Measurements from ENCODE around the gene CD200R1L.

CD200R1L gene

DNA sequence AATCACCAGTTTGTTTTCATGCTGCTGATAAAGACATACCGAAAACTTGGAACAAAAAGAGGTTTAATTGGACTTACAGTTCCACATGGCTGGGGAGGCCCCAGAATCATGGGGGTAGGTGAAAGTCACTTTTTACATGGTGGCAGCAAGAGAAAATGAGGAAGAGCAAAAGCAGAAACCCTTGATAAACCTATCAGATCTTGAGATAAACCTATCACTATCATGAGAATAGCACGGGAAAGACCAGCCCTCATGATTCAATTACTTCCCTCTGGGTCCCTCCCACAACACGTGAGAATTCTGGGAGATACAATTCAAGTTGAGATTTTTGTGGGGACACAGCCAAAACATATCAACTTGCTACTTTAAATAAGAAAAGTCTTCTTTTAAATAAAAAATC, 28.9 kb downstream of the CD200R1L start:
- DNase-seq = no peak

DNA sequence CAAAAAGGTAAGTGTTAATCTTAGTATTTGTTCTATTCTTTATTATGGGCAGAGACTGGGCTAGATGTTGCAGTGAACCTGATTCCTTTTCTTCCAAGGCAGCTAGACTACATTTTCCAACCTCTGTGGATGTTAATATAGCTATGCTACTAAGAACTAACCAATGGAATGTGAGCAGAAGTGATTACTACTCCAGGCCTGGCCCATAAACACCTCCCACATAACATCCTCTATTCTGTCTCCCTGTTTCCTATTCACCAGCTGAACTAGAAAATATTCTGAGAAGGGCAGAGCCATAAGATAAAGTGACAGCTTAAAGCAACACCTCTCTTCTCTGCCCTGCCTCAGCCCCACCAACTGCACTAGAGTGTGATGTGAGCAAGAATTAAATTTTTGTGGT, 29.4 kb downstream of the CD200R1L start:
- no peak for DNase-seq

DNA sequence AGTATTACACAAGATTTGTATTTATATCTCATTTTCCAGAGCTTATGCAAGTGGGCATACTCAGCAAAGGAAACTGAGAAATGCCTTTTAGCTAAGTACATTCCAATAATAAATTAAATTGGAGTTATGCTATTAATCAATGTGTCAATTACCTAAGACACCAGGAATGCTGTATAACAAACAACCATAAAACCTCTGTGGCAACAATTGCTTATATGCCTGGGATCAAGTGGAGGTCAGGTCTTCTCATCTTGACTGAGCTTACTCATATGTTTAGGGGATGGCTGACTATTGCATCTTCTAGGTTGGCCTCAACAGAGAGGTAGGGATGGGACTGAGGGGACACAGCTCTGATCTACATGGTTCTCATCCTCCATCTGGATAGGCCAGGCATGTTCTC, 30.7 kb downstream of the CD200R1L start:
- DNase-seq = no peak

DNA sequence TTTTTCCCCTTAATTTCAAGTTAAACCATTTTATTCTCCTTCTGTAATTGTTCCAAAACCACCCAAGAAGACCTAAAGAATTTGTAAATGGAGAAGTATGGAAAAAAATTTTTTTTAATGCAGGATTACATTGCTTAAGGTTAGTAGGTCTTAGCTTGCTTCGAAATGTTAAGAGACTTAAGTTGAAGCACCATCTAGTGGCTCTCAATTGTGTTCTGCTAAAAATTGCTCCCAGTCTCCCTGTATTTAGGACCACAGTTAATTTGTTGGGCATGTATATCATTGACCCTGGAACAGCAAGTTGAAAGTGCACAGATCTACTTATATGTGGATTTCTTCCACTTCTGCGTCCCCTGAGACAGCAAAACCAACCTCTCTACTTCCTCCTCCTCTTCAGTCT, 32.4 kb downstream of the CD200R1L start:
- DNase-seq = no peak

DNA sequence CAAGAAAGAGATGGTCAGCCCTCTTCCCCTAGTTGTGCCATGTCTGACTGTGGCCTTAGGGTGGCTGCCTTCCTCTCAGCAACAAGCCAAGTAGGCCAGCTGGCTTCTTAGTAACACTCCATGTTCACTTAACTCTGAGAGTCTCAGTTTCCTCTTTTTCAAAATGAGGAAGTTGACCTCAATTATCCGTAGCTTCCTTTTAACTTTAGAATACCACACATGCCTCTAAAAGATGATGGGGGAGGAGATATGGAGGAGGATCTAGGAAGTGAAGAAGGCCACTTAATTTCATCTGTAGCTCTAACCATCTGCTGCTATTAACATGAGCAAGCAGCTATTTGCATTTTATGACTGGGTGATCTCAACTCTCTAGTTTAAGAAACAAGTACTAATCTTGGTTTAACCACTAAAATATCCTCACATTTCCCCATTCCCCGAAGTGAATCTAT, 32.9 kb downstream of the CD200R1L start:
- DNase-seq = no peak

DNA sequence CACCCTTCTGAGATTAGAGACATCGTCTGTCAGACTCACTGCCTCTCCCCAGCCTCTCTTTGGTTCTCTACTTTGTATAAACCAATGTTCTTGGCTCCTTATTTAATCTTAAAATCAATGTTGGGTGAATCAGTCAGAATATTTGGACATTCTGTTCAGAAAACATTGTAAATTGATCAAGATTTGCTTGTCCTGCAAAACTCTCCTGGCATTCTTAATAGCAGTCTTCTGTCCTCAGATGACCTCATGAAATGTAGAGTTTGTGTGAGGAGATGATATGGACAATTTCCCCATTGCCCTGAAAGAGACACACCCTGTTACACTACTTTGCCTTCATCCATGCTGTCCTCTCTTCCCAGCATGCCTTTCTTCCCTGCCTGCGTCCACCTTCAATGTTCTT, 33.6 kb downstream of the CD200R1L start:
- no peak for DNase-seq

DNA sequence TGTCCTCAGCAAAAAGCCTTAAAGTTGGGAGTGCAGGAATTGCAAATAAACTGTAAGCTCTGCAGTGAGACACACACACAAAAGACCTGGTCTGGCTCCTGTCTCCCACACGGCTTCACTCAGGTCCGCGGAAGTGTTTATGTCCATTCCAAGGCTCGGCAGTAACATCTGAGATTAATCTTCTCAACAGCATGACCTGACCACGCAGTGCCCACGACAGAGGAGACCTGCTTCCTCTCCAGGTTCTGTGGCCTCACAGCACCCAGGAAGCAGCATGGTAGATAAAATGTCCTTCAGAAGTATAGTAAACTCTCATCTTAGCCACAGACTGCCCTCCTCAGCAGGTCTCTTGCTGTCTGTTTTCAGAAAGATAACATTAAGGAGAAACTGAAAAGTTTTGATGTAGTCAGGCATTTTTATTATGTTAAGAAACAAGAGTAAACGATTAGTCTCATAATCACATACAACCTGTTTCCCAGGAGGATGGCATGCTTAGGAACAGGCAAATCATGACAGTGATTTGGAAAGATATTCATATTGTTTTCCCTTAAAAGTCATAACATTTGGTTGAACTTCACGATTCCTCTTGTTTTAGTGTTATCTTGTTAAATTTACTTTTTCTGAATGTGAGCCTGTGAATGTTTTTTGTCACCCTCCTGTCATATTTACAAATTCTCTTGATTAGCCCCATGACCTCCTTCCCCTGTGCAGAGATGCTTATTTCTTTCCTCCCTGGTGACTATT, 34.6 kb downstream of the CD200R1L start:
- no peak for DNase-seq

DNA sequence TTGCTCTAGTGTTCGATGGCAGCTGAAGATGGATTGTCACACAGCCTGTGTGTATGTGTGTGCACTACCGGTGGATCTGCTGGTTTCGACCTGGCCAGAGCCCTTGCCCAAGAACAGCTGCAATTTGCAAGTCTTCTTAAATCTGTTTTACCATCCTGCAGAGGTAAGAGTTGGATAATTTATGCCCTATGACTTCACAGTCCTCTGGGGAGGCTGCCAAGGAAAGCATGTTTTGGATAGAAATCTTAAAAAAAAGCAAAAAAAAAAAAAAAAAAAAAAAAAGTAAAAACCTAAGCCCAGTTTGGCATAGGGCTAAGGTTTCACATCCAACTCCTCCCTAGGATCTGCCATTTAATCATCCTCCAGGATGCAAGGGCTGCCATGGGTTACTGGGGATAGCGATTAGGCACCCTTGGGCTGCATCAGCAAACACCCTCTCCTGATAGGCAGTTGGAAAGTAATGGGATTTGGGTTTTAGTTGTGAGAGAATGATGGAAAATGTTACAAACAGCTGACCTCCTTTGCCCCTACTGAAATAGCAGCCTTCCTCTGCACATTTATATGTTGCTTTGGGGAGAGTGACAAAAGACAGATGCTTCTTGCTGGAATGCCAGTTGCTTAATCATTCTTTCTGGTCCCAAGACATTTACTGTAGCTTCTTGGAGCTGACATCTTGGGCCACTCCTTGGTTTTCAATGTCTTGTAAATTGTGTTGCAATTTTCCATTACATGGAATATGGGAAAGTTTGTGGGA, 35.4 kb downstream of the CD200R1L start:
- DNase-seq = no peak

DNA sequence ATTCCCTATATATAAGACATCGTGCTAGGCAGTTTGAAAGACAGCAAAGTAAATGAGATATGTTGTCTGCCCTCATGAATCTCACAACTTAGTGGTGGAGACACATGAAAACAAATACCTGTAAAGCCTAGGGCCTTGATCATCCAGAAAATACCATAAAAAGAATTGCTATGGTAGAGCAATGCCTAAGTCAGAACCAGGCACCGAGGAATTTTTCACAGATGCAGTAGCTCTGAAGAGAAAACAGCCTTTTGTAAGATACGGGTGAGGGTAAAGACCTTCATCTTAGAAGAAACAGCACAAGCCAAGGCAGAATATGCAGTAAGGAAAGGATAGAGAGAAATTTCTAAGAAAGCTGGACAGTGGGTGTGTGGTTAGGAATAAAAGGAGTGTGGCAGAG, 36.1 kb downstream of the CD200R1L start:
- DNase-seq = no peak

DNA sequence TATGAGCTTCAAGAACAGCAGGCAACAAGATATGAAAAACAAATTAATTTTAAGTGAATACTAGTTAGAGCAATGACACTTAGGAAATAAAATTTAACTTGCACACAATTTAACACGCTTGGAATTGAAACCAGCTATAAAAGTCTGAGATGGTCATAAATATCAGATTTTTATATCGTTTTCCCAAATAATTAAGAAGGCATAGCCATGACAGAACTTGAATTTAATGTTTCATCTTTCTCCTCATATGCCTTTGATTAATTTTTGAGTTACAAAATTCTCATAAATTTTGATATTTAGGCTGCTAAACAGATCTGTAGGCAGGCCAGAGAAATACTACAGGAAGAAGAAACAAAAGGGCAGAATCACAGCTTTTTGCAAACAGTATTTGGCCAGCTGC, 38.5 kb downstream of the CD200R1L start:
- no peak for DNase-seq

DNA sequence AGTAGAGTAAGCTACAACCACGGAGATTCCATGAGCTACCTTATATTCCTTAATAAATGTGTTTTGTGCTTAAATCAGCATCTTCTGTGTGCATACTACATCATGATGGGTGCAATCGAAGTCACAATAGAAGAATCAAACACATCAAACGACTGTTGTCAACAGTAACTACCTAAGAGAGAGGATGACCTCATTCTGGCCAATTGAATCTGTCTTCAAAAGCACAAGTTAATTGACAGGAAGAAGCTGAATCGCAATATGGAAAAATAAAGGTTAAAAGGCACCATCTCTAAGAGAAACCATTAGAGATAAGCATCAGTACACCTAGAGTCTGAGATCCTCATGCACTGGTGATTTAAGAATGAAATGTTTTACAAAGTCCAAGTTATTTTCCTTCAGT, 39.0 kb downstream of the CD200R1L start:
- no peak for DNase-seq

DNA sequence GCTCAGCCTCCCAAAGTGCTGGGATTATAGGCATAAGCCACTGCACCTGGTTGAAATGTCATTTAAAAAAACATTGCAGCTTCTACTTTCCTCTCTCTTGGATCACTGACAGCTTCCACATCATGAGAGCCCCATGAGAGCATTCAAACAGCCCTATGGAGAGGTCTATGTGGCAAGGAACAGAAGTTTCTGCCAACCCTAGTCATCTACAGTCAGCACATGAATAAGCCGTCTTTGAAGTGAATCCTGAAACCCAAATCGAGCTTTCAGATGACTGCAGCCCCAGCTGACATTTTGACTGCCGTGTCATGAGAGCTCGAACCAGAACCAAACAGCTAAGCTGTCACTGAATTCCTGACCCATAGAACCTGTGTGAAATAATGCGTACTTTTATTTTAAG, 39.8 kb downstream of the CD200R1L start:
- DNase-seq = no peak

DNA sequence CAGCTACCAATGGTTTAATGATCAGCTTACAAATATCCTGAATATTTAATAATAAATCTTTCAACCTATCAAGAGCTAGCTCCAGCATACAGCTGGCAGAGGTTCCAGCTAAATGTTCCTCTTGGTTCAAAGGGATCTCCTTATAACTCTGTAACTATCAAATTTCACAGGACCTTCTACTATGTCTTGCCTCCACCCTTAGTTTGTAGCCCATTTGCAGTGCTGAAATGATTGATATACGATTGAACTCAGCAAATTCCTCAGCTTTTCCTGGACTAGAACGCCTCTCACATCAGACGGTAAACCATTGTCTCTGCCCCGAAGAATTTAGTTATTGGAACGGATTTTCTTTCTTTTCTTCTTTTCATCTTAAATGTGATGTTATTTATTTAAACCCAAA, 41.5 kb downstream of the CD200R1L start:
- DNase-seq = no peak

DNA sequence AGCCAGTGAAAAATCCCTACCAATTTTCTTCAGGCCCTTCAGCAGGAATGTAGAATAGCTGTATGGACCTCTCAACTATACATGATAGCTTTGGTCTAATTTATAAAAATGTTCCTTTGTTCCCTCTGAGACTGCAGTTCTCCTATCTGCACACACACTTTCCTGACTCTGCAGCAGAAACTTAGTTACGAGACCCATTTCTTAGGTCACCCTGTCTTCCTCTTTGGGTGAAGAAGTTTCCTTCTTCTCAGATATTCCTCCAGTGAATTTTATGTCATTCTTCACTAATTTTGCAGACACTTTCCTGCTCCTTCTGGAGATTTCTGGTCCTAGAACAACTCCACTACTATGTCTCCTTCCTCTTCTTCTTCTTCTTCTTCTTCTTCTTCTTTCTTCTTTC, 42.6 kb downstream of the CD200R1L start:
- DNase-seq = no peak

DNA sequence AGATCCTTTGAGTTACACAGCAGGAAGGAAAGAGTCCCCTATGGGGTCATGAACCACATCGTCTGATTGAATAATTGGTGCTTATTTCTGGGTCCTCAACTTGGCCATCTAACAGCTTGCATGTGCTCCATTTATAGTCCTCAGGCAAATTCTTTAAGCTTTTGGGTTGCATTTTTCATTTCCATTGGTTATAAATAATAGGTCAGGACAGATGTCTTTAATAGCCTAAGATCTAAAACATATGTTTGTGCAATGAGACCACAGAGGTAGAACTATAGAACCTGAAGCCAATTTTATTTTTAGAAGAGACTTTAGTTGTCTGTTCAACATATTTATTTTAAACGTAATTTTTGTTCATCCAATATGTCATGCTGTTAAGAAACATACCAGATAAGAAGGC, 43.2 kb downstream of the CD200R1L start:
- no peak for DNase-seq

DNA sequence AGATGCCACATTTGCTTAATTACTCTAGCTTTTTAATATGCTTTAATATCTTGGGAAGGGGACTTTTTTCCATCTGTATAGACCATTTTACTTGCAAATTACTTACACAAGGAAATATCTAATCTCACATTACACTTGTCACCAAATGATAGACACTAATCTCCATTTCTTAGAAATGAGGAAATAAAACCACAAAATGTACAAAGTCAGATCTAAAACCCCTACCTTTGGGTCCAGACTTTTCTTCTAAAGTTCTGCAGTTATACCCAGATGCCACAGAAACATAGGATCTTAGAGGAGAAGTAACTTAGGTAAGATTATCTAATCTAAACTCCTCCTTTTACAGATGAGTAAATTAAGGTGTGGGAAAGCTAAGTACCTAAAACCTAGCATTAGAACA, 44.3 kb downstream of the CD200R1L start:
- DNase-seq = no peak

DNA sequence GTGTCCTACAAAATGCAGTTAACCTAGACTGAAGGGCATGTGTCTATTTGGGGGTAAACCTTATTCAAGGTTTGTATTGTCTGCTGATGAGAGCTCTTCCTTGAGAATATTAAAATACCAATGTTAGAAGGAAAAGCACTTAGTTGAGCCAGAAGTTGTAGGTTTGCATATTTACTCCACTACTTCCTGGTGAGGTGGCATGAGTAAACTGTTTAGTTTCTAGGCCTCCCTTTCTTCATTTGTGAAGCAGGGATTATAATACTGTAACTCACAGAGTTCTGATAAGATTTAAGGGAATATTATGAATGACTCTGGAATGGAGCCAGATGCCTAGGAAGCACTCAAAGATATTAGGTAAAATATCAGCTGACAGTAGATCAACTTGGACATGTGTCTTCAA, 46.7 kb downstream of the CD200R1L start:
- no peak for DNase-seq

DNA sequence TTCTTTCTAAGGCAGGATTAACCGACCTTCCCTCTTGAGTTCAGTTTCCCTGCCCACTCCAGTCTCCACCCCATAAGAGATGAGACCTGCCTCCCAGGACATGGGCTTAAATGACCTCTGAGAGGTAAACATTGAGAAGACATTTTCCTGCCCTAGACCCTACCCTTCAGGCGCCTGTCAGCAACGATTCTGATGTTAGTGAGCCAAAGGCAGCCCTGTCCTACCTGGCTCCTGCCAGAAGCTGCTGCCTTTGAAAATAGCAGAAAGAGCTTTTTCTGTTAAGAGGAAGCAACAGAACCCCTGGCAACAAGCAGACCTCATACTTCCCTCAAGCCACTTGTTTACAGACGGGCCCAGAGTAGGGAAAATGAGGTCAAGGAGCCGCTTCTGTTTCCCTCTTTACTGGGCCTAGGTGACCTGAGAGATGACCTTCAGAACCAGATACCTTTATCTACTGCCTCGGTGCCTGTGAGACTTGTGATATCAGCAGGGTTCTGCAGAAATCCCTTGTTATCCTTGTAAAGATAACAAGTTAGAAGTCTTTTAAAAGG, 52.0 kb downstream of the CD200R1L start:
- DNase-seq = no peak

DNA sequence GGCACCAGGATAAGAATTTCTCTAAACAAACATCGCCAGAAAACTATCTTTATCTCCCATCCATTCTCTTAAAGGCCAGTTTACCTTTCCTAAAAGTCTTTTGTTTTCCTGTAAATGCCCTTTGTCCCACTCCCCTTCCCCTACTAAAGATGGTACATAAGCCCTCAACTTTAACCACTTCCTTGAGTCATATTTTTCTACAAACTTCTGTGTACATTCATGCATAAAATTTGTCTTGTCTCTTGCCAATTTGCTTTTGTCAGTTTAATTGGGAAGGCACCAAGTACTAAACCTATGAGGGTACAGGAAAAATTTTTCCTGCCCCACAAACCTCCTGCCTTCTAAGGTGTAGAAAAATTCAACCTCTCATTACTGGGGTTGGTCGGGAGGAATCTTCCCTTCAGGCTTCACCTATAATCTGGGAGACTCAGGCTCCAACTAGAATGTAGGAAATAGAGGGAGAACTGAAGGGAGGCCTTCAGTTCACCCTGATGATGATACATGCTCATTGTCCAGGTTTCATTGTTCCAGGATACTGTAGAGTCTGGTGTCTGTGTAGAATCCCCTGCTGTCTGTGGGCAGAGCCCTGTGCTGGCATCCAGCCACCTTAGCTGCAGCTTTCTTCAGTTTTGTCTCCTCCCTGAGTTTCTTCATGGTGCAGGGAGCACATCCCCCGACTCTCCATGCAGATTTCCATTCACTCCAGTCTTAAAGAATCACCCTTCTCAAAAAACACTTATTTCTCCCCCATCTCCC, 53.2 kb downstream of the CD200R1L start:
- DNase-seq = no peak

DNA sequence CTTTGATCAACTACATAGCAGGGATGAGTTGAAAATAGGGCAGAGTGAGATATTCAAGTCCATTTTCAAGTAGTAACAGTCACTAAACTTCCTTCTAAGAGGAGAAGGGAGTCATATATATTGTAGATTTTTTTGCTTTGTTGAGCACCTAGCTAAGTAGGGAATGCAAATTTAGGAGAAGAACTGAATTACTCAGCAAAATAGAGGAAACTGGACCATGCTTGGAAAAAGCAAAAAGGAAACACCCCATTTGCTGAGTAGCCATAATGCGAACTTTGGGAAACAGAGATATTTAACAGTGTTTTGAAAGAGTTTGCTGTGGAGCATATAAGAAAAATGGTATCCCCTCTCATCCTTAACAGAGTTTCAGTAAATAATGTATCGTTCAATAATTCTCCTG, 54.9 kb downstream of the CD200R1L start:
- DNase-seq = no peak

DNA sequence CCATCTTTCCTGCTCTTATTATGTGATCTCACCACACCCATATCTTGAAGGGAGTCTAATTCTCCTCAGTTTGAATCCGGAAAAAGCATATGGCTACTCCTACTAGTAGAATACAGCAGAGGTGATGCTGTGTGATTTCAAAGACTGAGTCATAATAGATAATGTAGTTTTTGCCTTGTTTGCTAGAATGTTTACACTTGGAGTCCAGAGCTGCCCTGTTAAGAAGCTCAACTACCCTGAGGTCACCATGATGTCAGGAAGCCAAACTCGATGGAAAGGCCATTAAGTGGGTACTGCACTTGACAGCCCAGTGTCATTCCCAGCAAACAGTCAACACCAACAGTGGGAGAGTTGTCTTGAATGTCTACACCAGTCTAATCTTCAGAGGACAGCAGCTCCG, 56.9 kb downstream of the CD200R1L start:
- DNase-seq = no peak

DNA sequence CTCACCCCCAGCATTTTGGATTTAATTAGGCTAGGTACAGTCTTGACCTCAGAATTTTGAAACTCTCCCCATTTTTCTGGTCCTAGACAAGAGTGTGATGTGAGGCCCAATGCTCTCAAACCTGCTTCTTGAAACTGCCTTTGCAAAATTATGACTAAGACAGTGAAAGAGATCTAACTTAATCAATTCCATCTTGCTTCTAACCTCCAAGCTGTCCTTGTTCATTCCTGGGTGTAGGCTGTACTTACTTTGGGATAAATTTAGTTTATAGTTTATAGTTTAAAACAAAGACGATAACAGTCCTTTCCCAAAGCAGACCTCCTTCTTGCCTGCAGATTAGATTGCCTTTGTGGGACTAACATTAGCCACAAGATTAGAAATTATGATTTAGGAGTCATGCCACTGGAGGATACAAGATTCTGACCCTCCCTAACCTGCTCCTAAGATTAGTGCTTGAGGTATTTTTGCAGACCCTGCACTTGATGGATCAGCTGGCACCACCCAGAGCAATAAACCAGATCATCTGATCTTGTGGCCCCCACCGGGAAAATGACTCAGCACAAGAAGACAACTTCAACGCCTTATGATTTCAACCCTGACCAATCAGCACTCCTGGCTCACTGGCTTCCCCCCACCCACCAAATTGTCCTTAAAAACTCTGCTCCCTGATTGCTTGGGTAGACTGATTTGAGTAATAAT, 59.6 kb downstream of the CD200R1L start:
- no peak for DNase-seq

DNA sequence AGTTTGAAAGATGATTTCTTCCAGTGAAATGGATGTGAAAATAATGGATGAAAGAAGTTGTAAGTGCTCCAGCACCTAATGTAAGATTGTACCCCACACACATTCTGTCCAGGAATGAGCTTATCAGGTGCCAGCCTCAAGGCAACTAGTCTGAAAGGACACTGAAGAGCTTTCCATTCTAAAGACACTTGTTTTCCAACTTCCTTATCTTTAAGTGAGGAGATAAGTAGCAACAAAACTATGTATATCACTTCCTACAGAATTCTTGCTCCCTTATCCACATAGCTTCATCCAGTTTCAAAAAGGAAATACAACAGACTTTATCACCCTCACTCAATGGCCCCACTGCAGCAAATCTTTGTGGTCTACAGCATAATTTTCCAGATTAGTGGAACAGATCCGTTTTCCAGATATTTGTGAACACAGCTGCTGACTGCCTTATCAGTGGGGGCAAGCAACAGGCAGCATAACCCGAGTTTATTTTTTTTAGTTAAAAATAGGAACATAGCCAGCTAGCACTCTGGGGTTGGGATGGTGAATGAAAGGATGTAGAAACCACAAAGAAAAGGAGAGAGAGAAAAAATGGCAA, 60.6 kb downstream of the CD200R1L start:
- no peak for DNase-seq
